NCI-H345 treated with DMSO at 0.1 percent for 48 hours (cell line): ENCODE results near the gene C5orf24.
"Not testable (repeated sequence)": the region's sequence is repeated elsewhere in the genome, so short reads cannot be mapped to it uniquely, and the experiment has no call there.

Experiments used
- DNase-seq: peaks from one replicate; lab custom pipeline; 2025; ENCODE audit not compliant: unreplicated experiment; lab: John Stamatoyannopoulos, UW

The C5orf24 gene

GRCh38 chr5:134856465-134856864, 10.7 kb downstream of the C5orf24 start:
- not testable (repeated sequence) for DNase-seq

GRCh38 chr5:134857401-134857800, 11.6 kb downstream of the C5orf24 start:
- no peak for DNase-seq

GRCh38 chr5:134864707-134865106, 18.9 kb downstream of the C5orf24 start:
- DNase-seq, result no peak

- DNase-seq, result no peak
Observed at GRCh38 chr5:134873494-134873893, 27.7 kb downstream of the C5orf24 start.

- DNase-seq, result peak; percentile 76
Observed at GRCh38 chr5:134873987-134874830, 28.4 kb downstream of the C5orf24 start, which contains the start of gene TXNDC15. TSS of gene TXNDC15 (plus strand) at chr5:134874371. CDS start at chr5:134874428, 57 bp downstream.

GRCh38 chr5:134874831-134875655, 29.3 kb downstream of the C5orf24 start:
- peak; percentile 28 for DNase-seq

GRCh38 chr5:134877159-134877558, 31.4 kb downstream of the C5orf24 start:
- no peak for DNase-seq

- DNase-seq, result no peak
Observed at GRCh38 chr5:134878403-134878802, 32.6 kb downstream of the C5orf24 start.

- DNase-seq, result no peak
Observed at GRCh38 chr5:134879456-134879855, 33.7 kb downstream of the C5orf24 start.

- DNase-seq, result not testable (repeated sequence)
Observed at GRCh38 chr5:134880937-134881336, 35.2 kb downstream of the C5orf24 start.

GRCh38 chr5:134881711-134882110, 35.9 kb downstream of the C5orf24 start:
- not testable (repeated sequence) for DNase-seq

GRCh38 chr5:134887593-134888159, 41.9 kb downstream of the C5orf24 start:
- no peak for DNase-seq

GRCh38 chr5:134889335-134889734, 43.6 kb downstream of the C5orf24 start:
- DNase-seq, result no peak

GRCh38 chr5:134891473-134891872, 45.7 kb downstream of the C5orf24 start:
- no peak for DNase-seq

- DNase-seq, result no peak
Observed at GRCh38 chr5:134892282-134892681, 46.5 kb downstream of the C5orf24 start.

GRCh38 chr5:134892926-134893325, 47.2 kb downstream of the C5orf24 start:
- no peak for DNase-seq

- DNase-seq, result no peak
Observed at GRCh38 chr5:134893748-134894505, 48.2 kb downstream of the C5orf24 start.

- DNase-seq, result no peak
Observed at GRCh38 chr5:134902071-134902801, 56.5 kb downstream of the C5orf24 start.

- peak; percentile 92 for DNase-seq
Observed at GRCh38 chr5:134904610-134905245, 59.0 kb downstream of the C5orf24 start, which contains the start of gene PCBD2. TSS of gene PCBD2 (plus strand) at chr5:134905131. CDS start at chr5:134905140, 9 bp downstream.
